Left hindlimb (tissue), 1 donor: ENCODE results near the gene SCO1.
"Not testable (repeated sequence)": the region's sequence is repeated elsewhere in the genome, so short reads cannot be mapped to it uniquely, and the experiment has no call there.

Experiments
- DNase-seq: peaks from one replicate; pipeline ENCODE4 v3.0.0-alpha.2; 2018

The SCO1 gene

GRCh38 chr17:10697092-10698081 lies at the start of gene SCO1, which contains the start of gene ADPRM:
TSS of gene SCO1 (minus strand) at chr17:10697533. CDS start at chr17:10697507, 26 bp downstream.
TSS of gene ADPRM (plus strand) at chr17:10697594. CDS start at chr17:10704927, 7,333 bp downstream.
- DNase-seq, result peak; percentile 95

GRCh38 chr17:10745231-10745630 lies 47.9 kb upstream of the SCO1 start:
- DNase-seq, result no peak

- DNase-seq, result no peak
Measured at GRCh38 chr17:10744501-10745000, 47.2 kb upstream of the SCO1 start.

DNA sequence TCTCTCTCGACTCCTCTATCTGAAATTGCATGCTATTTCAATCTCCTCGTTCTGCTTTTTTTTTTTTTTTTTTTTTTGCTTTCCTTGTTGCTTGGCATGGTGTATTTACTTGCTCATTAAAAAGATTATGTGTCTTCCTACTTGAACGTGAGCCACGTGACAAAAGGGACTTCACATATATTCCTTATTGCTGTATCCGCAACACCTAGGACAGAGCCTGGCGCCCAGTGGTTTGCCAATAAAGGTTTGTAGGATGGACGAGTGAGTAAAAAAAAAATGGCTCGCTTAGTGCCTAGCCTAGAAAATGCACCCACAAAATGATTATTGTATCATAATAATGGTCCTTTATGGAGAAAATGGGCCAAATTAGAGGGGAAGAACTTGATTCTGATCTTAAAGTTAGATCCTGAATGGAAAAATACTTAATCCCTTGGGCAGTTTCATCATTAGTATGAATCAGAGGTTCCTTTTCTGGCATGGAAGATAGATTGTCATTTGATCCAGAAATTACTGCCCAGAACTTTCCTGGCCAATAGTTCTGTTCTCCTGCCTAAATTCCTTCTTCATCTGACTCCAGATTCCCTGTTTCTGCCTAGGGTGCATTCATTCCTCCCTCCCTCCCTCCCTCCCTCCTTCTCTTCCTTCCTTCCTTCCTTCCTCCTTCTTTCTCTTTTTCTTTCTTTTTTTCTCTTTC lies 46.1 kb upstream of the SCO1 start:
- no peak for DNase-seq

DNA sequence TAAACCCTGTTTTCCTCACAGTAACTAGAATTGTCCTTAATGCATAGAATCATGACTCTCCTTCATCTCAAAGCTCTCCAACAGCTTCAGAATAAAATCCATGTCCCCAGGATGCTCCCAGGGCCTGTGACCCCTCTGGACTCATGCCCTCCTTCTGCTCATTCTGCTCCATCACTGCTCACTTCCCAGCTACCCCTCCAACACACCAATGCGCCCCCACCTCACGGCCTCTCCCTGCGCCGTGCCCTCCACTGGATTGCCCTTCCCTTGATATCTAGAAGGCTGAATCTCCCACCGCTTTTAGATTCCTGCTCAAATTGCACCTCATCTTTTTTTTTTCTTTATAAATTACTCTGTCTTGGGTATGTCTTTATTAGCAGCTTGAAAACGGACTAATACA lies 45.1 kb upstream of the SCO1 start:
- DNase-seq, result no peak

DNA sequence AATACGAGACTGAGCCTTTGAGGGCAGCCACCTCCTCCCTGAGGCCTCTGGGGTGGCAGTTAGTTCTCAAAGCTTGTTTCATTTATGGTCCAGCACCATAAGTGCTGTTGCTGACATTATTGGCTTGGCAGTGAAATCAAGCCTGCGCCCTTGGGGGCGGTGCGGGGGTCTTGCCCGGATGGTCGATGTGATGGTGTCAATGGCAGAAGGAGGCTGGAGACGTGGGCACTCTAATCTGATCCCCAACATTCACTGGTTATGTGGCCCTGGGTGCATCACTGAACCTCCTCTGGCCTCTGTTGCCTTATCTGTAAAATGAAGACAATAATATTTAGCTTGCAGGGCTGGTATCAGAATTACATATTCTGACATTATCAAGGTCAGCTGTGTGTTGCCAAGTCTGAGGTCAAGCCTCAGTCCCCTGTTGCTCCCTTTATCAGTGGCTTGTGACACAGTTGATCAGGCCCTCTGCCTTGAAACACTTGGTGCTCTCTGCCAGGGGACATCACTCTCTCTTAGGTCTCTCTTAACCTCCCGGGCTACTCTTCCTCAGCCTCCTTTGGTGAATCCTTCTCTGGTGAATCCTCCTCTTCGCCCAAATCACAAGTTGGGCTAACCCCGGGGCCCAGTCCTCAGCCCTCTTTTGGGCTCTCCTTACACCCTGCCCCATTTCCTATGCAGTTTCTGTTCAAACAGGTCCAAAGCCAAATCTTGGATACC lies 44.2 kb upstream of the SCO1 start:
- DNase-seq, result no peak

DNA sequence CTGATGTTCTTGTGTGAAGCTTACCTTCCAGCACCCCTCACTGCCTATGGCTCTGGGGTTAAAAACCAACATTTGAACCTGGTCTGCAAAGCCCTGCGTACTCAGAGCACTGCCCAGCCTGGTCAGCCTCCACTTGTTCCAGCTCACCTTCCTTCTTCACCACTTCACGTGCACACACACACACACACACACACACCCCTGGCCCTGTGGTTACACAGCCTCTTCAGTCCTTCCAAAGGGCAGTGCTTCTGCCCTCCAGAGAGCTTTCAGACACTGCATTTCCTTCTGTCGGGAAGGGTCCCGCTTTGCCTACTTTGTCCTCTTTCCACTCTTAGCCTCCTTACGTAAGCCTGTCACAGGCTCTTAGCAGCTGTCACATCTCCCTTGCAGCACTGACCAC lies 42.1 kb upstream of the SCO1 start:
- DNase-seq, result no peak

- peak; percentile 51 for DNase-seq
Measured at GRCh38 chr17:10738521-10739258, 41.4 kb upstream of the SCO1 start.

GRCh38 chr17:10737736-10738135 lies 40.4 kb upstream of the SCO1 start:
- DNase-seq, result no peak

GRCh38 chr17:10737168-10737622 lies 39.9 kb upstream of the SCO1 start:
- DNase-seq, result peak; percentile 67

DNA sequence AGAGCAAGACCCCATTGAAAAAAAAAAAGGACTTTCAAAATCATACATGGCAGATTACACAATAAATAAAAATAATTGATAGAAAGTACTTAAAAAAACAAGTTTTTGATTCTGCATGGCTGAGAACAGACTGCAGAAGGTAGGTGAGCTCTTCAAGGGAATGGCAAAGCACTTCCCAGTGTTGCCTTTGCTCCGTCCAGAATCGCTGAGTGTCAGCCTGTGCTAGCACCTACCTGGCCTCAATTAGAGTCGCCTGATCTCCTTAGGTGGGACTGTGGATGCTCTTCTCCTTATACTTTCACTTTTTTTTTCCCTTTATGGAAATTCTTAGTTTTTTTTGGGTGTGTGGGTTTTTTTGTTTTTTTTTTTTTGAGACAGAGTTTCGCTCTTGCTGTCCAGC lies 38.5 kb upstream of the SCO1 start:
- no peak for DNase-seq

DNA sequence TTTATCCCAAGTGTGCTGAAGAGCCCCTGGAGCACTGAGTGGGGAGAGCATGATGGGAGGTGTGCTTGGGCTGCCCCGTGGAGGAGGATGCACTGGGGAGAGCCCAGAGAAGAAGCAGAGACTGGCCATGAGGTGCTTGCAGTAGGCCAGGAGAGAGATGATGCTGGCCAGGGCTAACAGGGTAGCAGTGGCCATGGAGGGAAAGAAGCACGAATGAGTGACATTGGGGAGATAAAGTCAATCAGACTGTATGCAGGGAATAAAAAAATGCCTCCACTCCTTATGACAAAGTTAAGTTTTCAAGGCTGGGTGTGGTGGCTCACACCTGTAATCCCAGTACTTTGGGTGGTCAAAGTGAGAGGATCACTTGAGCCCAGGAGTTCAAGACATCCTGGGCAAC lies 37.9 kb upstream of the SCO1 start:
- no peak for DNase-seq

- DNase-seq, result no peak
Measured at GRCh38 chr17:10733666-10734065, 36.3 kb upstream of the SCO1 start.

DNA sequence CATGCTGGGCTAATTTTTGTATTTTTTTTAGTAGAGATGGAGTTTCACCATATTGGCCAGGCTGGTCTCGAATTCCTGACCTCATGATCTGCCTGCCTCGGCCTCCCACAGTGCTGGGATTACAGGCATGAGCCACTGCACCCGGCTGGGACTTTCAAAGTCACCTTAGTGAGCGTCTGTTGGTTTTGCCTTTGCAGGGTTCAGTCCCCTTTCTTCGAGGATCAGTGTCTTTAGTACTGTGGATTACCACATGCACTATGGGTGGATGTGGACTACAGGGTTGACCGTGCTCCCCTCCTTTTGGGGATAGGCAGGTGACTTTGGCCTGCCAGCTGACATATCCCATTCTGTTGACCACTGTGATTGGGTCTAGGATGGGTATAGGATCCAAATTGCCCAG lies 34.8 kb upstream of the SCO1 start:
- DNase-seq, result not testable (repeated sequence)

GRCh38 chr17:10731408-10731879 lies 34.1 kb upstream of the SCO1 start:
- DNase-seq, result no peak

GRCh38 chr17:10730247-10730646 lies 32.9 kb upstream of the SCO1 start:
- DNase-seq, result not testable (repeated sequence)

- DNase-seq, result peak; percentile 89
Measured at GRCh38 chr17:10729334-10730193, 32.2 kb upstream of the SCO1 start, which contains the start of gene TMEM220. TSS of gene TMEM220 (minus strand) at chr17:10730023. CDS start at chr17:10729851, 172 bp downstream.

- DNase-seq, result no peak
Measured at GRCh38 chr17:10728331-10728892, 31.1 kb upstream of the SCO1 start.

DNA sequence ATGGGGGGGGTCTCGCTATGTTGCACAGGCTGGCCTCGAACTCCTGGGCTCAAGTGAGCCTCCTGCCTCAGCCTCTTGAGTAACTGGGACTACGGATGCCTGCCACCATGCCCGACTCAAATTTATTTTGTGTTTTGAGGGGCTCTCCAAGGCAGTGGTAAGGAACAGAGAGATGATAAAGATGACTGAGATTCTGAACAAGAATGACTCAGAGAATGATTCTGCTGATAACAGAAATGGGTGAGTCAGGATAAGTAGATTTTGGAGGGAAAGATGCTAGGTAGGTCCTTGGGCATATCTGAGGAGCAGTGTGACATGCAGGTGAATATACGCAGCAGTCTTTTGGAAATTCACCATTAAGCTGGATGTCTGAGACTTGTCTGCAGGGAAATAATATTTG lies 29.9 kb upstream of the SCO1 start:
- DNase-seq, result no peak

- DNase-seq, result no peak
Measured at GRCh38 chr17:10726196-10726595, 28.9 kb upstream of the SCO1 start.
